KOPT-K1 (cell line): ENCODE measurements around the gene CDC123.

Source experiments
- H3K27ac ChIP-seq: fragments of 200-600 bp; sonication (generic); 2 replicates; pipeline ENCODE4 v1.5.1; 2016; ENCODE audit warnings: antibody characterized with exemption, mild to moderate bottlenecking, low read depth, low read length; ENCODE audit not compliant: poor library complexity, severe bottlenecking
- H3K36me3 ChIP-seq: fragments of 200-600 bp; sonication (generic); 2 replicates; pipeline ENCODE4 v1.5.1; 2017; ENCODE audit warnings: antibody characterized with exemption, mild to moderate bottlenecking, low read length, moderate library complexity; ENCODE audit not compliant: insufficient read depth
- H3K9me3 ChIP-seq: fragments of 200-600 bp; sonication (generic); 2 replicates; pipeline ENCODE4 v1.5.1; 2017; ENCODE audit warnings: antibody characterized with exemption, low read length, mild to moderate bottlenecking; ENCODE audit not compliant: insufficient read depth, poor library complexity, severe bottlenecking

The CDC123 gene

DNA sequence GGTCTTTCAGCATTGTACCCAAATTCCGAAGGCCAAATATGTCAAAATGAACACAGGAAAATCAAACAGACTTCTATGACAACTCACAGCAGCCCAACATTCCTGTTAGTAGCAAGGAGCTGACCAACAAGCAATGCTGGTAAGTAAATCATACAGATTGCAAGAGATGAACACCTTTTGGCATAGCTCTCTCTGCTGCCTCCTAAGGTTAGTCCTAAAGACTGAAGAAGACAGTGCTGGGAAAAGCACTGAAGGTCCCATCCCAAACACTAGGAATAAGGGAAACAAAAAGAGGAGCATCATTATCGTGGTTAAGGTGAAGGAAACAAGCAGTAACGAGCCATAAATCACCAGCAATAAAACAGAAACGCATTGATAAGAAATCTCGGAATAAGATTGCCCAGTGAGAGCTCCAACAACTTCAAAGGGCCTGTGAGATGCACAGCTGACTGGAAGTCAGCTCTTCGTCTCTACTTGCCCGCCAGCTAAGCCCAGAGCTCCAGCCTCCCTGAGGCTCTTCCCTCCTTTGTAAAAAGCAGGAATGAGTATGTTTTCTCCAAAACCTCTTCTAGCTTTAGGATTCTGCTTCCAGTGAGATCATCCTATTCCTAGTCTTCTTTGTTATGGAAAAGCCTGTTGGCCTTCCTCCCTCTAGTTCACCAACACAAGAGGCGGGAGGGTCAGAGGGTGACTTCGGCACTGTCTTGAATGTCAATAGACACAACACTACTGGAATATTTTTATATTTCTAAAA is 15.6 kb upstream of the CDC123 start:
- no peak overlapping the region for H3K27ac ChIP-seq
- H3K36me3 ChIP-seq = peaks cover 90% of the 10 kb centered on the region
- no peaks in the 10 kb centered on the region for H3K9me3 ChIP-seq

- Histone ChIP-seq H3K9me3 (no peaks in the 10 kb centered on the region), H3K36me3 (peaks cover 92% of the 10 kb centered on the region), H3K27ac (no peak overlapping the region)
Observed at GRCh38 chr10:12181065-12181775, 14.8 kb upstream of the CDC123 start.

- Histone ChIP-seq H3K36me3 (peaks cover 89% of the 10 kb centered on the region), H3K27ac (no peak overlapping the region), H3K9me3 (no peaks in the 10 kb centered on the region)
Observed at GRCh38 chr10:12184165-12184564, 11.8 kb upstream of the CDC123 start.

- Histone ChIP-seq H3K9me3 (no peaks in the 10 kb centered on the region), H3K27ac (no peak overlapping the region), H3K36me3 (peaks cover 76% of the 10 kb centered on the region)
Observed at GRCh38 chr10:12186323-12186722, 9.7 kb upstream of the CDC123 start.

DNA sequence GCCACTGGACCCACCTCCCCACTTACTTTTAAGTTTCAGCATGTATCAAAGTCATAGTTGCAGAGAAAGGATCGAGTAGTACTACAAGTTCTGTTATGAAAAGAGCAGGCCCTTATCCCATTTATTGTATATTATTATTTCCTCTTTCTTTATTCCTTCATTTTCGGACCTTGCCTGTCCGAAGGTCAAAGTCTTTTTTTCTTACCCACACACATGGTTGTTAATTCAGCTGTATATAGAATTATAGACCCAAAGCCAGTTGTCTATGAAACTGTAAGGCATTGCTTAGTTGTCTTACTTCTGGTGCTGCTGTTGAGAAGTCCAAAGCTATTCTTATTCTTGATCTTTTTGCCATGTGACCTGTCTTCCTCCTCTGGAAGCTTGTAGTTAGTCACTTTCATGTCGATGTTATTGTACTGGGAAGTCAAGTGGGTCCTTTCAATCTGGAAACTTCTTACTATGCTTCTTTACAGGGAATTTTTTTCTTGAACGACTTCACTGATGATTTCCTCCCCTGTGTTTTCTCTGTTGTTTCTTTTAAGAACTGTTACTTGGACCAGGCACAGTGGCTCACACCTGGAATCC is 8.6 kb upstream of the CDC123 start:
- Histone ChIP-seq H3K9me3 (no peaks in the 10 kb centered on the region), H3K27ac (no peak overlapping the region), H3K36me3 (peaks cover 77% of the 10 kb centered on the region)

- Histone ChIP-seq H3K36me3 (peaks cover 73% of the 10 kb centered on the region), H3K27ac (no peak overlapping the region), H3K9me3 (no peaks in the 10 kb centered on the region)
Observed at GRCh38 chr10:12188656-12189055, 7.3 kb upstream of the CDC123 start.

- Histone ChIP-seq H3K9me3 (no peaks in the 10 kb centered on the region), H3K27ac (no peak overlapping the region), H3K36me3 (peaks cover 66% of the 10 kb centered on the region)
Observed at GRCh38 chr10:12189426-12189825, 6.6 kb upstream of the CDC123 start.

DNA sequence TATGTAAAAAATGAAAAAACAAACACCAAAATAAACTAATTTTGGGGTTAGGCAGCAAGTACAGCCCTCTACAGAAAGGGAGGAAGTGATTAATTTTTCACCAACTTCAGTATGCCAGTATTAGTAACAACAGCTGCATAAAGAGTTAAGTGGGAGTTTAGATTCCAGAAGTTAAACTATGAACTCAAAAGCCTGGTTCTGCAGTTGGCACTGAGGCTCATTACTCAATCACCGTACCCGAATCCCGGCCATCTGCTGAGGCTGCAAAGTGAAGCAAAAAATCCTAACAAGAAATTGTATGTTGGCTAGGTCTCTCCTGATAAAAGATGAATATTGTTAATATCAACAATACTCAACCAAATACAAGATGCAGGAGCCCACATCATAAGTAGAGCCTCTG is 4.3 kb upstream of the CDC123 start:
- Histone ChIP-seq H3K27ac (no peak overlapping the region), H3K9me3 (no peaks in the 10 kb centered on the region)

GRCh38 chr10:12193193-12193592 is 2.8 kb upstream of the CDC123 start:
- Histone ChIP-seq H3K27ac (no peak overlapping the region), H3K36me3 (peaks cover 29% of the 10 kb centered on the region), H3K9me3 (no peaks in the 10 kb centered on the region)

More for the DNA sequence above, 4.3 kb upstream of the CDC123 start:
- H3K36me3 ChIP-seq = peaks cover 44% of the 10 kb centered on the region

GRCh38 chr10:12194752-12195271 is 1.2 kb upstream of the CDC123 start:
- no peaks in the 10 kb centered on the region for H3K9me3 ChIP-seq
- peak overlapping the region; percentile 92 for H3K27ac ChIP-seq
- peaks cover 33% of the 10 kb centered on the region for H3K36me3 ChIP-seq

DNA sequence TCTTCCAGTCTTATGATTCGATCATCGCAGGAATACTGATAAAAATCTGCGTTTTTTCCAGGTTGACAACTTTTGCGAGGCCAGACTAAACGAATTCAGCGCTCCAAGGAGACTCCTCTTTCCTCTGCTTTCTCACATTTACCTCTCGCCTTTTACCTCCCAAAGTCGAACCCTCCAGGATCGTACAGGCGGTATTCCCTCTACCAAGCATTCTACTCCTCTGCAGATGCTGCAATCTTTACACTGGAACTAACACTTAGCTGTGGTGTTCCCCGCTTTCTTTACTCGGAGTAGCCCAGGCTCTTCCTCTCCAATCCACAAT is 746 bp upstream of the CDC123 start:
- no peaks in the 10 kb centered on the region for H3K9me3 ChIP-seq
- H3K36me3 ChIP-seq = peaks cover 34% of the 10 kb centered on the region
- peak overlapping the region; percentile 92 for H3K27ac ChIP-seq

- Histone ChIP-seq H3K36me3 (peaks cover 42% of the 10 kb centered on the region), H3K27ac (peak overlapping the region; percentile 92), H3K9me3 (no peaks in the 10 kb centered on the region)
Observed at GRCh38 chr10:12196531-12197211, 683 bp downstream of the CDC123 start.

DNA sequence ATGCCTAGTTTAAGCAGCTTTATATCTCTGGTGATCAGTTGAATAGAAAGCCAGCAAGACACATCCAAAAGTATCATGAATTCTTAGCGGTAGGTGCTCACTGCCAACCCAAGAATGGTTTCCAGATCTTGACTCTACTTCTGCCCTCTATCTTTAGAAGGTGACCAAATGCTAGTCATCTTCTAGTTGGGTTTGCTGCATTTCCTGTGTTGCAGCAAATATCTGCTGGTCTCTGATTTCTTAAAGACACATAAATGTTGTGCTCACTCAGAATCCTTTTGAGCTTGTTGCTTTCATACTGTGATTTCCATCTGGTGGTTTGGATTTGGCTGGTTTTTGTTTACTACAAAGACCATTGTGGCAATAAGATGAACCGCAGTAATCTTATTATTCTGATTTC is 2.2 kb downstream of the CDC123 start:
- H3K36me3 ChIP-seq = peaks cover 45% of the 10 kb centered on the region

DNA sequence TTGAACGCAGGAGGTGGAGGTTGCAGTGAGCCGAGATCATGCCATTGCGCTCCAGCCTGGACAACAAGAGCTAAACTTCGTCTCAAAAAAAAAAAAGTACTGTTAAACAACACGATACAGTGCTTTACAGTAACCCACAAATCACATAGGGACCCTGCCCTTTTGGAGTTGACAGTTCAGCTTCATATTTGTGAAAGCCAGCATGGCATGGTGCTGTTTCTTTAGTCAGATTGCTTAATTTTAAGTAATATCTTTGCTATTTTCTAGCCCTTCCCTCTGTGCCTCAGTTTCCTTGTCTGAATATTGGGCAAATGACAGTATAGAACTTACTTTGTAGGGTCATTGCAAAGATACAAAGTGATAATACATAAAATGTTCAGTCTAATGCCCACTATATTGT is 4.9 kb downstream of the CDC123 start:
- Histone ChIP-seq H3K9me3 (no peaks in the 10 kb centered on the region), H3K36me3 (peaks cover 69% of the 10 kb centered on the region), H3K27ac (no peak overlapping the region)

More for the DNA sequence above, 2.2 kb downstream of the CDC123 start:
- H3K27ac ChIP-seq = no peak overlapping the region
- no peaks in the 10 kb centered on the region for H3K9me3 ChIP-seq

DNA sequence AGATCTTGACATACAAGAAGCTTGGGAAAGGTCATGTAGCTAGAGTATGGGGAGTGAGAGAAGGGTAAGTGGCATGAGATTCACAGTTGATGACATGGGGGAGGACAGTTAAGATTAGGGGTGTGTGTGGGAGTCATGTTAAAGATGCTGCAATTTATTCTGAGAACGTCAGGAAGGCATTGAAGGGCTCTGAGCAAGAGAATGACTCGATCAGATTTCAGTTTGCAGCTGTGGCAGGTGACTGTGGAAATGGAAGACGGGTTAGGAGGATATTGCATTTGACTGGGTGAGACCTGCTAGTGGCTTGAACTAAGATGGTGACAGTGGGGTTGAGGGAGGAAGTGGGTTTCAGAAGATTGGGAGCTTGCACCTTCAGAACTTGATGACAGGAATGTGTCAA is 5.6 kb downstream of the CDC123 start:
- Histone ChIP-seq H3K27ac (peak overlapping the region; percentile 32), H3K9me3 (no peaks in the 10 kb centered on the region), H3K36me3 (peaks cover 75% of the 10 kb centered on the region)
